ENCODE measurements around the gene PILRA. TPM values are rescaled to one million over a fixed set of nuclear protein-coding genes. Genes with fewer than 3 reads are reported as not detected.

PILRA gene
- polyA plus RNA-seq, 1 donor (not counting 4 experiments of a cell fraction or from before 2014, with no cell fraction given), result 0.33 TPM

- H3K4me1 ChIP-seq (ENCODE audit: control insufficient read depth, extremely low read depth, insufficient read depth, low read length), result peaks cover 3% of the 10 kb centered on the region
- no peak overlapping the region for H2AFZ ChIP-seq (ENCODE audit: control insufficient read depth, low read length)
- DNase-seq (ENCODE audit: low read depth, low spot score), result no peak
- FAIRE-seq, result no peak
- TF ChIP-seq EZH2 (IDR thresholded peaks at IDR 0.05; ENCODE audit: low read length), result no peak
- no peak for TF ChIP-seq CTCF (optimal IDR thresholded peaks at IDR 0.05 in 1 of 3, IDR thresholded peaks at IDR 0.05 in 1 of 3, conservative IDR thresholded peaks at IDR 0.05 in 1 of 3; ENCODE audit: extremely low read depth in 1 of 3, insufficient read depth in 2 of 3, low read length in 3 of 3)
- dilution Hi-C loops (cut with MboI; ENCODE audit: extremely low pct_ligation_motif_present, low sequenced_read_pairs), result no loop called here
- no peak overlapping the region for H3K4me3 ChIP-seq (ENCODE audit: control insufficient read depth in 2 of 3, extremely low read depth in 1 of 3, insufficient read depth in 2 of 3, low read depth in 1 of 3, low read length in 3 of 3)
- no peaks in the 10 kb centered on the region for H4K20me1 ChIP-seq (ENCODE audit: control insufficient read depth, extremely low read depth, insufficient read depth, low read length)
- H3K79me2 ChIP-seq (ENCODE audit: control insufficient read depth, insufficient read depth, low read length), result no peaks in the 10 kb centered on the region
- H3K27me3 ChIP-seq (ENCODE audit: control insufficient read depth, extremely low read depth, insufficient read depth, low read length), result no peaks in the 10 kb centered on the region
- no peaks in the 10 kb centered on the region for H3K9me3 ChIP-seq (ENCODE audit: control insufficient read depth, low read depth, low read length)
- H3K27ac ChIP-seq (ENCODE audit: control insufficient read depth, insufficient read depth, low read length), result no peak overlapping the region
- H3K4me2 ChIP-seq (ENCODE audit: control insufficient read depth, extremely low read depth, insufficient read depth, low read depth, low read length), result no peak overlapping the region
- H3K9me1 ChIP-seq (ENCODE audit: control insufficient read depth, extremely low read depth, insufficient read depth, low read length), result no peaks in the 10 kb centered on the region
- H3K9ac ChIP-seq (ENCODE audit: control insufficient read depth, extremely low read depth, insufficient read depth, low read length), result no peak overlapping the region
- no peaks in the 10 kb centered on the region for H3K36me3 ChIP-seq (ENCODE audit: control insufficient read depth in 2 of 2, extremely low read depth in 1 of 2, insufficient read depth in 2 of 2, low read length in 2 of 2)
Observed at GRCh38 chr7:100443096-100443840, 70.0 kb downstream of the PILRA start.

DNA sequence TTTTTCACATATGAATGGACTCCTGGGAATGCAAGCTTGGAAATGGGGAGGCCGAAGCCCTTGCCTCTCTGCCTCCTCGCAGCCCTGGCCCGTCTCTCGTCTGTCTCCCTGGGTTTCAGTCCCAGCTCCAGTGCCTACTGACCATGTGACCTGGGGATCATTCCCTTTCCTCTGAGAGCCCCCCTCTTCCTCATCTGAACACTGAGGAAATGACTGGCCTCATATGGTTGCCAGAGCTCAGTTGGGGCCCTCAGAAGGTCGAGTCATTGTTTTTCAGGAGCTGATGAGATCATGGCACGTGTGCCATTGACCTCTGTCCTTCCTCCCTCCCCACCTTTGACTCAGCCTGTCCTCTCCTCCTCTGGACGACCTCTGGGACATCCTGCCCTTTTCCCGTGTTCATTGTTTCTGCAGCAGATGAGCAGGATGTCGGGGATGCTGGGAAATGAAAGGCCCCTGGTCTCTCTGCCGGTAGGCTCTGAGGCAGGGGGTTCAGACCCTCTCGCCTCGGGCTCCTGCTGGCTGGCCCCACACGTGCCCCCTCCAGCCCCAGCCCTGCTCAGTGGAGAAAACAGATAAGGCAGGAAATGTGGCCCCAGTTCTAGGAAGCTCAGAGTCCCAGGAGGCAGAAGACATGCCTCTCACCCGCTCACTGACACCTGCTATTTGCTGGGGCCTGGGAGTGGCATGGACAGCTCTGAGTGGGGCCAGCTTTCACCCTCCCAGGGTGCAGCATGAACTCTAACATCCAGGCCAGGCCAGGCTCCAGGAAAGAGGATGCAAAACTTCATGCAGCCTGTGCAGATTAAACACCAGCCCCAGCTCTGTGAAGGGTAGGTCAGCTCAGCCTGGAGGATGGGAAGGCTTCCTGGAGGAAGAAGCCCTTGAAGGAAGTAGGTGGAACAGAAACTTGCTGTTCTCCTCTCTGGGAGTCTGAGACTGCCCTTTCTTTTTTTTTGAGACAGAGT is 71.3 kb downstream of the PILRA start:
- H3K4me2 ChIP-seq (ENCODE audit: control insufficient read depth, extremely low read depth, insufficient read depth, low read depth, low read length), result no peak overlapping the region

More for the DNA sequence above, 71.3 kb downstream of the PILRA start:
- Histone ChIP-seq H3K9me1 (ENCODE audit: control insufficient read depth, extremely low read depth, insufficient read depth, low read length) (no peaks in the 10 kb centered on the region), H3K36me3 (ENCODE audit: control insufficient read depth in 2 of 2, extremely low read depth in 1 of 2, insufficient read depth in 2 of 2, low read length in 2 of 2) (no peaks in the 10 kb centered on the region), H3K4me3 (ENCODE audit: control insufficient read depth in 2 of 3, extremely low read depth in 1 of 3, insufficient read depth in 2 of 3, low read depth in 1 of 3, low read length in 3 of 3) (no peak overlapping the region), H3K27ac (ENCODE audit: control insufficient read depth, insufficient read depth, low read length) (no peak overlapping the region), H3K79me2 (ENCODE audit: control insufficient read depth, insufficient read depth, low read length) (no peaks in the 10 kb centered on the region), H4K20me1 (ENCODE audit: control insufficient read depth, extremely low read depth, insufficient read depth, low read length) (no peaks in the 10 kb centered on the region), H2AFZ (ENCODE audit: control insufficient read depth, low read length) (no peak overlapping the region), H3K4me1 (ENCODE audit: control insufficient read depth, extremely low read depth, insufficient read depth, low read length) (peaks cover 3% of the 10 kb centered on the region), H3K9me3 (ENCODE audit: control insufficient read depth, low read depth, low read length) (no peaks in the 10 kb centered on the region), H3K27me3 (ENCODE audit: control insufficient read depth, extremely low read depth, insufficient read depth, low read length) (no peaks in the 10 kb centered on the region), H3K9ac (ENCODE audit: control insufficient read depth, extremely low read depth, insufficient read depth, low read length) (no peak overlapping the region)
- FAIRE-seq (no peak), DNase-seq (ENCODE audit: low read depth, low spot score) (no peak)
- dilution Hi-C loops (cut with MboI; ENCODE audit: extremely low pct_ligation_motif_present, low sequenced_read_pairs), result no loop called here
- TF ChIP-seq CTCF (optimal IDR thresholded peaks at IDR 0.05 in 1 of 3, IDR thresholded peaks at IDR 0.05 in 1 of 3, conservative IDR thresholded peaks at IDR 0.05 in 1 of 3; ENCODE audit: extremely low read depth in 1 of 3, insufficient read depth in 2 of 3, low read length in 3 of 3) (no peak), EZH2 (IDR thresholded peaks at IDR 0.05; ENCODE audit: low read length) (no peak)

Data from keratinocyte (primary cell).